HG03575 (cell line): Measurements from ENCODE around the gene CDK8.
"Not testable (repeated sequence)": the region's sequence is repeated elsewhere in the genome, so short reads cannot be mapped to it uniquely, and the experiment has no call there.

Experiments used
- ATAC-seq: cut with Tn5 transposase; IDR thresholded peaks from one replicate; pipeline ENCODE4 v1.9.1; 2021; ENCODE audit not compliant: unreplicated experiment, insufficient number of reproducible peaks, low FRiP score; ENCODE audit errors: extremely low read depth

The CDK8 gene

GRCh38 chr13:26308250-26308649, 54.3 kb downstream of the CDK8 start:
- ATAC-seq = no peak

- ATAC-seq = no peak
Measured at GRCh38 chr13:26308836-26309235, 54.9 kb downstream of the CDK8 start.

- no peak for ATAC-seq
Measured at GRCh38 chr13:26310003-26310402, 56.1 kb downstream of the CDK8 start.

- ATAC-seq = no peak
Measured at GRCh38 chr13:26310470-26310869, 56.5 kb downstream of the CDK8 start.

GRCh38 chr13:26312019-26312418, 58.1 kb downstream of the CDK8 start:
- not testable (repeated sequence) for ATAC-seq

GRCh38 chr13:26316095-26316494, 62.2 kb downstream of the CDK8 start:
- ATAC-seq = not testable (repeated sequence)

- no peak for ATAC-seq
Measured at GRCh38 chr13:26320766-26321165, 66.8 kb downstream of the CDK8 start.

- ATAC-seq = no peak
Measured at GRCh38 chr13:26323127-26323526, 69.2 kb downstream of the CDK8 start.

- no peak for ATAC-seq
Measured at GRCh38 chr13:26323764-26324163, 69.8 kb downstream of the CDK8 start.

GRCh38 chr13:26324294-26324693, 70.4 kb downstream of the CDK8 start:
- ATAC-seq = no peak

GRCh38 chr13:26324867-26325266, 70.9 kb downstream of the CDK8 start:
- no peak for ATAC-seq

- ATAC-seq = peak; percentile 37
Measured at GRCh38 chr13:26325876-26326275, 71.9 kb downstream of the CDK8 start.

GRCh38 chr13:26326562-26326961, 72.6 kb downstream of the CDK8 start:
- ATAC-seq = no peak

GRCh38 chr13:26327940-26328725, 74.2 kb downstream of the CDK8 start:
- no peak for ATAC-seq

- ATAC-seq = no peak
Measured at GRCh38 chr13:26335158-26335557, 81.2 kb downstream of the CDK8 start.

GRCh38 chr13:26340807-26341206, 86.9 kb downstream of the CDK8 start:
- ATAC-seq = no peak

GRCh38 chr13:26342898-26343297, 89.0 kb downstream of the CDK8 start:
- ATAC-seq = no peak

- ATAC-seq = no peak
Measured at GRCh38 chr13:26343816-26344215, 89.9 kb downstream of the CDK8 start.

- no peak for ATAC-seq
Measured at GRCh38 chr13:26344980-26345379, 91.1 kb downstream of the CDK8 start.

GRCh38 chr13:26348966-26349365, 95.0 kb downstream of the CDK8 start:
- no peak for ATAC-seq

- no peak for ATAC-seq
Measured at GRCh38 chr13:26362261-26362660, 108.3 kb downstream of the CDK8 start.
